ENCODE measurements around the gene APOB.

Gene APOB

GRCh38 chr2:20984408-20984807, 59.5 kb downstream of the APOB start:
- no peak for DNase-seq (ENCODE audit: low read depth in 1 of 2, low spot score in 1 of 2)
- Histone ChIP-seq H3K27ac (replicated peaks) (no peak overlapping the region), H3K27me3 (ENCODE audit: insufficient read depth, poor library complexity, severe bottlenecking) (no peaks in the 10 kb centered on the region), H3K4me3 (replicated peaks; ENCODE audit: insufficient read depth, low read length) (no peak overlapping the region)
- TF ChIP-seq GABPA (IDR thresholded peaks at IDR 0.05; ENCODE audit: low read depth) (no peak), POLR2AphosphoS5 (IDR thresholded peaks at IDR 0.05; ENCODE audit: low read depth) (no peak), REST (IDR thresholded peaks at IDR 0.05; ENCODE audit: insufficient replicate concordance, low read depth) (no peak), SPI1 (IDR thresholded peaks at IDR 0.05; ENCODE audit: borderline replicate concordance, low read depth) (no peak)
- TF ChIP-seq, protein P1, sequence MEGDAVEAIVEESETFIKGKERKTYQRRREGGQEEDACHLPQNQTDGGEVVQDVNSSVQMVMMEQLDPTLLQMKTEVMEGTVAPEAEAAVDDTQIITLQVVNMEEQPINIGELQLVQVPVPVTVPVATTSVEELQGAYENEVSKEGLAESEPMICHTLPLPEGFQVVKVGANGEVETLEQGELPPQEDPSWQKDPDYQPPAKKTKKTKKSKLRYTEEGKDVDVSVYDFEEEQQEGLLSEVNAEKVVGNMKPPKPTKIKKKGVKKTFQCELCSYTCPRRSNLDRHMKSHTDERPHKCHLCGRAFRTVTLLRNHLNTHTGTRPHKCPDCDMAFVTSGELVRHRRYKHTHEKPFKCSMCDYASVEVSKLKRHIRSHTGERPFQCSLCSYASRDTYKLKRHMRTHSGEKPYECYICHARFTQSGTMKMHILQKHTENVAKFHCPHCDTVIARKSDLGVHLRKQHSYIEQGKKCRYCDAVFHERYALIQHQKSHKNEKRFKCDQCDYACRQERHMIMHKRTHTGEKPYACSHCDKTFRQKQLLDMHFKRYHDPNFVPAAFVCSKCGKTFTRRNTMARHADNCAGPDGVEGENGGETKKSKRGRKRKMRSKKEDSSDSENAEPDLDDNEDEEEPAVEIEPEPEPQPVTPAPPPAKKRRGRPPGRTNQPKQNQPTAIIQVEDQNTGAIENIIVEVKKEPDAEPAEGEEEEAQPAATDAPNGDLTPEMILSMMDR (IDR thresholded peaks at IDR 0.05; ENCODE audit: insufficient read depth, low read length): no peak

DNA sequence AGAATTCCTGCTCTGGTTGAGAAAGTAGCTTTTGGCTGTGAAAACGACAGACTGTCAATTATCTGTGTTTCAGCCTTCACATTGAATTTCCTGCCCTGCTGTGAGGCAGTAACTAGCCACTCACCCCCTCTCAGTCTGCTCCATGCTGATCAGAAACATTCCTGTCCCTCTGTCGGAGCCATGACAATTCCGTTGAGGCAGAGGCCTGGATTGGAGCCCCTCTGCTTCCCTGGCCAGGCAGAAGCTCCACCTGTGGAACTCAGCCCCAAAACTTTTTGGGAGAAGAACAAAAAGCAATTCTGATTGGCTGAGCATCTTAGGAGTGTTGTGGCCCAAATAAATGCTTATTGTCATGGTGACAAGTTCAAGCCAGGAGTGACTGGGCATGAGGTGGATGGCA, 60.0 kb downstream of the APOB start:
- TF ChIP-seq SPI1 (IDR thresholded peaks at IDR 0.05; ENCODE audit: borderline replicate concordance, low read depth): no peak
- TF ChIP-seq REST (IDR thresholded peaks at IDR 0.05; ENCODE audit: insufficient replicate concordance, low read depth): no peak
- no peak for TF ChIP-seq POLR2AphosphoS5 (IDR thresholded peaks at IDR 0.05; ENCODE audit: low read depth)
- no peak for TF ChIP-seq GABPA (IDR thresholded peaks at IDR 0.05; ENCODE audit: low read depth)
- TF ChIP-seq, protein P1 (IDR thresholded peaks at IDR 0.05; ENCODE audit: insufficient read depth, low read length): no peak
- no peak for DNase-seq (ENCODE audit: low read depth in 1 of 2, low spot score in 1 of 2)
- no peak overlapping the region for H3K4me3 ChIP-seq (replicated peaks; ENCODE audit: insufficient read depth, low read length)

DNA sequence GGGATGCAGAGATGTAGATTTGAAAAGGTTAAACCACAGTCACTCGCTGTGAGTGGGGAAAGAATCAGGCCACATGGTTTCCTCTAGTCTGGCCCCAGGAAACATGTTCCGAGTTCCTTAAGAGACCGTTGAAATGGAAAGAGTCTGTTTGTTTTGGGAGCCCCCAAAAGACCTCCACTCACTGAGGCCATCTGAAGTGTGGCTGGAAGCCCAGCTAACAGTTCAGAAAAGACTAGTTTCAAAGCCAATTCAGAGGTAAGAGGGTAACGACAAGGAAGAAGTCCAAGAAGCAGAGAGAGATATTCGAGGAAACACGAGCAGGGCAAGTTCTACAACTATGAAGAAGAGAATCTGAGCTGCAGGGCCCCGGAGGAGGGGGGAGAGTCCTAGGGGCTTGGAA, 61.0 kb downstream of the APOB start:
- no peak for DNase-seq (ENCODE audit: low read depth in 1 of 2, low spot score in 1 of 2)
- TF ChIP-seq REST (IDR thresholded peaks at IDR 0.05; ENCODE audit: insufficient replicate concordance, low read depth) (no peak), POLR2AphosphoS5 (IDR thresholded peaks at IDR 0.05; ENCODE audit: low read depth) (no peak), GABPA (IDR thresholded peaks at IDR 0.05; ENCODE audit: low read depth) (no peak), SPI1 (IDR thresholded peaks at IDR 0.05; ENCODE audit: borderline replicate concordance, low read depth) (no peak)
- TF ChIP-seq, protein P1 (IDR thresholded peaks at IDR 0.05; ENCODE audit: insufficient read depth, low read length): no peak
- Histone ChIP-seq H3K4me3 (replicated peaks; ENCODE audit: insufficient read depth, low read length) (no peak overlapping the region), H3K27me3 (ENCODE audit: insufficient read depth, poor library complexity, severe bottlenecking) (no peaks in the 10 kb centered on the region), H3K27ac (replicated peaks) (no peak overlapping the region)

More for the DNA sequence above, 60.0 kb downstream of the APOB start:
- no peak overlapping the region for H3K27ac ChIP-seq (replicated peaks)
- H3K27me3 ChIP-seq (ENCODE audit: insufficient read depth, poor library complexity, severe bottlenecking): no peaks in the 10 kb centered on the region

Data from HL-60 (cell line).